ENCODE measurements around the gene SGMS1. TPM values are rescaled to one million over a fixed set of nuclear protein-coding genes. Genes with fewer than 3 reads are reported as not detected.
A peak's percentile ranks its signal among the peaks of the same experiment; 100 is the strongest.

Gene SGMS1
- total and polyA plus RNA-seq, 2 experiments from 2014 or later = 15.0 to 34.7 TPM

DNA sequence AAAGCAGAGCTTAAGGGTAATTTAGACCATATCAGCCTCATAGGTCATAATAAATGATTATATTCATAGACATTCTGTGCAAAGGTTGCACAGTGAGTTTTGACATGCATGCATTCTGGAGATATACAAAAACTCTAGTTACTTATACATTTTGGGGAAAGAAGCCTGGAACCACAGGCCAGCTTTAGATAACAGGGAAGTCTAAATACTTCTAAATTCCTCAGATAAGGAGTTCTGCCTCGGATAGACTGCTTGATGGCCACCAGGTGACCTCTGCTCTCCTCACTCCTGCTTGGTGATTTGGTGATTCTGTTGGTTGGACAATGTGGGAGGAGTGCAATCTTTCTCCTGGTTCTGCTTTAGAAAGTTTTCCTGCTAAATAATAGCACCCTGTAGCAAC is 77.9 kb downstream of the SGMS1 start:
- Mint-ChIP-seq H3K9me3 (peaks cover 21% of the 10 kb centered on the region; the same call in 2 of the 3 replicates), H3K36me3 (ENCODE audit: low read depth) (peaks cover 28% of the 10 kb centered on the region), H3K4me1 (peaks cover 45% of the 10 kb centered on the region), H3K27ac (peak overlapping the region; percentile 69; the same call in 1 of the 2 replicates), H3K27me3 (ENCODE audit: insufficient read depth, low read depth, poor library complexity) (peaks cover 11% of the 10 kb centered on the region), H3K4me3 (no peak overlapping the region)
- ATAC-seq (no peak), DNase-seq (ENCODE audit: low spot score) (no peak)
- Histone ChIP-seq H3K4me1 (ENCODE audit: insufficient read depth) (peaks cover 17% of the 10 kb centered on the region), H3K27ac (ENCODE audit: low read depth) (no peak overlapping the region; the same call in 1 of the 2 replicates), H3K79me2 (replicated peaks; ENCODE audit: insufficient read depth) (peaks cover 88% of the 10 kb centered on the region), H3K9me2 (ENCODE audit: insufficient read depth) (0 out of 2 replicates have a peak, but pooled peaks cover 2% of the 10 kb centered on the region), H4K20me1 (replicated peaks; ENCODE audit: insufficient read depth) (no peaks in the 10 kb centered on the region), H3K4me3 (no peak overlapping the region), H3F3A (replicated peaks; ENCODE audit: low read depth) (no peaks in the 10 kb centered on the region; the same call in 1 of the 2 replicates), H3K27me3 (ENCODE audit: insufficient read depth) (no peaks in the 10 kb centered on the region), H3K4me2 (no peak overlapping the region), H3K36me3 (ENCODE audit: insufficient read depth) (no peaks in the 10 kb centered on the region), H2AFZ (no peak overlapping the region)
- TF ChIP-seq POLR2AphosphoS5 (IDR thresholded peaks at IDR 0.05; ENCODE audit: low read depth) (no peak), CREB1 (CRISPR knock-in tag; IDR thresholded peaks at IDR 0.05; ENCODE audit: low read depth) (no peak), ZNF331 (CRISPR knock-in tag; IDR thresholded peaks at IDR 0.05; ENCODE audit: low read depth) (no peak)
- TF ChIP-seq, protein P1, sequence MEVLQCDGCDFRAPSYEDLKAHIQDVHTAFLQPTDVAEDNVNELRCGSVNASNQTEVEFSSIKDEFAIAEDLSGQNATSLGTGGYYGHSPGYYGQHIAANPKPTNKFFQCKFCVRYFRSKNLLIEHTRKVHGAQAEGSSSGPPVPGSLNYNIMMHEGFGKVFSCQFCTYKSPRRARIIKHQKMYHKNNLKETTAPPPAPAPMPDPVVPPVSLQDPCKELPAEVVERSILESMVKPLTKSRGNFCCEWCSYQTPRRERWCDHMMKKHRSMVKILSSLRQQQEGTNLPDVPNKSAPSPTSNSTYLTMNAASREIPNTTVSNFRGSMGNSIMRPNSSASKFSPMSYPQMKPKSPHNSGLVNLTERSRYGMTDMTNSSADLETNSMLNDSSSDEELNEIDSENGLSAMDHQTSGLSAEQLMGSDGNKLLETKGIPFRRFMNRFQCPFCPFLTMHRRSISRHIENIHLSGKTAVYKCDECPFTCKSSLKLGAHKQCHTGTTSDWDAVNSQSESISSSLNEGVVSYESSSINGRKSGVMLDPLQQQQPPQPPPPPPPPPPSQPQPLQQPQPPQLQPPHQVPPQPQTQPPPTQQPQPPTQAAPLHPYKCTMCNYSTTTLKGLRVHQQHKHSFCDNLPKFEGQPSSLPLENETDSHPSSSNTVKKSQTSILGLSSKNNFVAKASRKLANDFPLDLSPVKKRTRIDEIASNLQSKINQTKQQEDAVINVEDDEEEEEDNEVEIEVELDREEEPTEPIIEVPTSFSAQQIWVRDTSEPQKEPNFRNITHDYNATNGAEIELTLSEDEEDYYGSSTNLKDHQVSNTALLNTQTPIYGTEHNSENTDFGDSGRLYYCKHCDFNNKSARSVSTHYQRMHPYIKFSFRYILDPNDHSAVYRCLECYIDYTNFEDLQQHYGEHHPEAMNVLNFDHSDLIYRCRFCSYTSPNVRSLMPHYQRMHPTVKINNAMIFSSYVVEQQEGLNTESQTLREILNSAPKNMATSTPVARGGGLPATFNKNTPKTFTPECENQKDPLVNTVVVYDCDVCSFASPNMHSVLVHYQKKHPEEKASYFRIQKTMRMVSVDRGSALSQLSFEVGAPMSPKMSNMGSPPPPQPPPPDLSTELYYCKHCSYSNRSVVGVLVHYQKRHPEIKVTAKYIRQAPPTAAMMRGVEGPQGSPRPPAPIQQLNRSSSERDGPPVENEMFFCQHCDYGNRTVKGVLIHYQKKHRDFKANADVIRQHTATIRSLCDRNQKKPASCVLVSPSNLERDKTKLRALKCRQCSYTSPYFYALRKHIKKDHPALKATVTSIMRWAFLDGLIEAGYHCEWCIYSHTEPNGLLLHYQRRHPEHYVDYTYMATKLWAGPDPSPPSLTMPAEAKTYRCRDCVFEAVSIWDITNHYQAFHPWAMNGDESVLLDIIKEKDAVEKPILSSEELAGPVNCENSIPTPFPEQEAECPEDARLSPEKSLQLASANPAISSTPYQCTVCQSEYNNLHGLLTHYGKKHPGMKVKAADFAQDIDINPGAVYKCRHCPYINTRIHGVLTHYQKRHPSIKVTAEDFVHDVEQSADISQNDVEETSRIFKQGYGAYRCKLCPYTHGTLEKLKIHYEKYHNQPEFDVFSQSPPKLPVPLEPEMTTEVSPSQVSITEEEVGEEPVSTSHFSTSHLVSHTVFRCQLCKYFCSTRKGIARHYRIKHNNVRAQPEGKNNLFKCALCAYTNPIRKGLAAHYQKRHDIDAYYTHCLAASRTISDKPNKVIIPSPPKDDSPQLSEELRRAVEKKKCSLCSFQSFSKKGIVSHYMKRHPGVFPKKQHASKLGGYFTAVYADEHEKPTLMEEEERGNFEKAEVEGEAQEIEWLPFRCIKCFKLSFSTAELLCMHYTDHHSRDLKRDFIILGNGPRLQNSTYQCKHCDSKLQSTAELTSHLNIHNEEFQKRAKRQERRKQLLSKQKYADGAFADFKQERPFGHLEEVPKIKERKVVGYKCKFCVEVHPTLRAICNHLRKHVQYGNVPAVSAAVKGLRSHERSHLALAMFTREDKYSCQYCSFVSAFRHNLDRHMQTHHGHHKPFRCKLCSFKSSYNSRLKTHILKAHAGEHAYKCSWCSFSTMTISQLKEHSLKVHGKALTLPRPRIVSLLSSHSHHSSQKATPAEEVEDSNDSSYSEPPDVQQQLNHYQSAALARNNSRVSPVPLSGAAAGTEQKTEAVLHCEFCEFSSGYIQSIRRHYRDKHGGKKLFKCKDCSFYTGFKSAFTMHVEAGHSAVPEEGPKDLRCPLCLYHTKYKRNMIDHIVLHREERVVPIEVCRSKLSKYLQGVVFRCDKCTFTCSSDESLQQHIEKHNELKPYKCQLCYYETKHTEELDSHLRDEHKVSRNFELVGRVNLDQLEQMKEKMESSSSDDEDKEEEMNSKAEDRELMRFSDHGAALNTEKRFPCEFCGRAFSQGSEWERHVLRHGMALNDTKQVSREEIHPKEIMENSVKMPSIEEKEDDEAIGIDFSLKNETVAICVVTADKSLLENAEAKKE (CRISPR knock-in tag; IDR thresholded peaks at IDR 0.05) = no peak
- TF ChIP-seq, protein P2, sequence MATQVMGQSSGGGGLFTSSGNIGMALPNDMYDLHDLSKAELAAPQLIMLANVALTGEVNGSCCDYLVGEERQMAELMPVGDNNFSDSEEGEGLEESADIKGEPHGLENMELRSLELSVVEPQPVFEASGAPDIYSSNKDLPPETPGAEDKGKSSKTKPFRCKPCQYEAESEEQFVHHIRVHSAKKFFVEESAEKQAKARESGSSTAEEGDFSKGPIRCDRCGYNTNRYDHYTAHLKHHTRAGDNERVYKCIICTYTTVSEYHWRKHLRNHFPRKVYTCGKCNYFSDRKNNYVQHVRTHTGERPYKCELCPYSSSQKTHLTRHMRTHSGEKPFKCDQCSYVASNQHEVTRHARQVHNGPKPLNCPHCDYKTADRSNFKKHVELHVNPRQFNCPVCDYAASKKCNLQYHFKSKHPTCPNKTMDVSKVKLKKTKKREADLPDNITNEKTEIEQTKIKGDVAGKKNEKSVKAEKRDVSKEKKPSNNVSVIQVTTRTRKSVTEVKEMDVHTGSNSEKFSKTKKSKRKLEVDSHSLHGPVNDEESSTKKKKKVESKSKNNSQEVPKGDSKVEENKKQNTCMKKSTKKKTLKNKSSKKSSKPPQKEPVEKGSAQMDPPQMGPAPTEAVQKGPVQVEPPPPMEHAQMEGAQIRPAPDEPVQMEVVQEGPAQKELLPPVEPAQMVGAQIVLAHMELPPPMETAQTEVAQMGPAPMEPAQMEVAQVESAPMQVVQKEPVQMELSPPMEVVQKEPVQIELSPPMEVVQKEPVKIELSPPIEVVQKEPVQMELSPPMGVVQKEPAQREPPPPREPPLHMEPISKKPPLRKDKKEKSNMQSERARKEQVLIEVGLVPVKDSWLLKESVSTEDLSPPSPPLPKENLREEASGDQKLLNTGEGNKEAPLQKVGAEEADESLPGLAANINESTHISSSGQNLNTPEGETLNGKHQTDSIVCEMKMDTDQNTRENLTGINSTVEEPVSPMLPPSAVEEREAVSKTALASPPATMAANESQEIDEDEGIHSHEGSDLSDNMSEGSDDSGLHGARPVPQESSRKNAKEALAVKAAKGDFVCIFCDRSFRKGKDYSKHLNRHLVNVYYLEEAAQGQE (IDR thresholded peaks at IDR 0.05; ENCODE audit: unreplicated experiment) = no peak
